Measurements from ENCODE around the gene CYP51A1. TPM values are rescaled to one million over a fixed set of nuclear protein-coding genes. Genes with fewer than 3 reads are reported as not detected.
"Not testable (repeated sequence)": the region's sequence is repeated elsewhere in the genome, so short reads cannot be mapped to it uniquely, and the experiment has no call there.

The CYP51A1 gene
- total and polyA plus RNA-seq, 4 experiments from 2014 or later = 12.9 to 15.2 (median 14.2) TPM

DNA sequence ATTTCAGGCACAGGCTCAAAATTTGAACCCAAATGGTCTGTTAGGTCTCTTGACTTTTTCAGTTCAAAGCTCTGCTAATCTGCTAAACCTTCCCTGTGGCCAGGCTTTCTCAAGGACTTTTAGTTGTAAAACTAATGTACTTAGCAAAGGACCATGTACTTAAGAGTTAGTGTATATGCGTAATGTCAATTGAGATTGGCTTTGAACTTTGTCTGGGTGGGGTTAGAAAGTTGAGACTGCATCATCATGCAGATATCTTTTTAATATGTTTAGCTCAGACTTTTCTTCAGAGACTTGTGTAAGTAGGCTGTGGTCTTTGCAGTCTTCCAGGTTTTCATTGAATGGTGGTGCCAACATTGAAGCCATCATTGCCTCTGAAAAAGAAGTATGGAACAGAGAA, 33.7 kb downstream of the CYP51A1 start:
- Histone ChIP-seq H3K4me3 (ENCODE audit: low read length in 2 of 2) (no peak overlapping the region), H3K4me1 (ENCODE audit: insufficient read depth, low read length) (no peaks in the 10 kb centered on the region), H3K9me3 (ENCODE audit: control insufficient read depth in 1 of 2, low read length in 2 of 2) (no peaks in the 10 kb centered on the region), H3K27ac (ENCODE audit: low read depth, low read length) (no peak overlapping the region), H3K36me3 (ENCODE audit: insufficient read depth, low read length) (peaks cover 57% of the 10 kb centered on the region), H3K27me3 (ENCODE audit: insufficient read depth, low read length) (no peaks in the 10 kb centered on the region)
- POLR2A ChIA-PET (ENCODE audit: partially characterized antibody) = no interaction called here
- peaks cover 51 to 71% of the 10 kb centered on the region in 2 donors for H3K36me3 Mint-ChIP-seq
- no peaks in the 10 kb centered on the region for H3K27me3 Mint-ChIP-seq
- H3K27ac Mint-ChIP-seq = peak overlapping the region in 1 of 7 donors; percentile 22
- H3K9me3 Mint-ChIP-seq = no peaks in the 10 kb centered on the region
- intact Hi-C loops (cut with micrococcal nuclease) = no loop called here
- H3K4me1 Mint-ChIP-seq = no peaks in the 10 kb centered on the region
- CTCF ChIA-PET (ENCODE audit: partially characterized antibody) = interaction anchor here (0.6 kb wide), 1 partner anchor 344 kb away, joined by 3 read pairs; no protein-coding TSS in a partner anchor
- no peak for DNase-seq
- H3K4me3 Mint-ChIP-seq = no peak overlapping the region

DNA sequence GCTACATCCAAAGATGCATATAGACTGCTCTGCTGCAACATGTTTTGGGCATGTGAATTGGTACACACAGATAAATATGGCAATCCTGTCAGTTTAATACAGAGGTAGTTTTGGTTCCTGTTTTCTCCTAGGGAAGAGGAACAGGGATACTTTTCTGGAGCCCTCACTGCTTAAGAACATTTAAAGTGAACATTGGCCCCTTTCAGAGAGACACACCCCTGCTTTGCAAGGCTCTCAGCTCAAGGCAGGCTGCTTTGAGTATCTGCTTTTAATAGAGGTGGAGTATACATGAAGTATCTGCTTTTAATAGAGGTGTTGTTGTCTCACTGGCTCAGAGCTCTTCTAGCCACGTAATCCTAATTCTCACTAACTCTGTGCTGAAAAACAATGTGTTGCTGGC, 38.9 kb downstream of the CYP51A1 start:
- Histone ChIP-seq H3K4me1 (ENCODE audit: insufficient read depth, low read length) (no peaks in the 10 kb centered on the region), H3K36me3 (ENCODE audit: insufficient read depth, low read length) (peaks cover 41% of the 10 kb centered on the region), H3K9me3 (ENCODE audit: control insufficient read depth in 1 of 2, low read length in 2 of 2) (no peaks in the 10 kb centered on the region), H3K4me3 (ENCODE audit: low read length in 2 of 2) (no peak overlapping the region), H3K27ac (ENCODE audit: low read depth, low read length) (no peak overlapping the region), H3K27me3 (ENCODE audit: insufficient read depth, low read length) (no peaks in the 10 kb centered on the region)
- Mint-ChIP-seq H3K4me1 (peaks cover 0 to 1% (median 0%) of the 10 kb centered on the region in 4 donors), H3K27ac (peak overlapping the region in 2 of 7 donors; percentile 30 to 46), H3K36me3 (peaks cover 48 to 64% of the 10 kb centered on the region in 2 donors), H3K9me3 (no peaks in the 10 kb centered on the region), H3K4me3 (no peak overlapping the region), H3K27me3 (no peaks in the 10 kb centered on the region)
- ChIA-PET POLR2A (ENCODE audit: partially characterized antibody) (no interaction called here), CTCF (ENCODE audit: partially characterized antibody) (no interaction called here)
- intact Hi-C loops (cut with micrococcal nuclease) = no loop called here
- DNase-seq = no peak

DNA sequence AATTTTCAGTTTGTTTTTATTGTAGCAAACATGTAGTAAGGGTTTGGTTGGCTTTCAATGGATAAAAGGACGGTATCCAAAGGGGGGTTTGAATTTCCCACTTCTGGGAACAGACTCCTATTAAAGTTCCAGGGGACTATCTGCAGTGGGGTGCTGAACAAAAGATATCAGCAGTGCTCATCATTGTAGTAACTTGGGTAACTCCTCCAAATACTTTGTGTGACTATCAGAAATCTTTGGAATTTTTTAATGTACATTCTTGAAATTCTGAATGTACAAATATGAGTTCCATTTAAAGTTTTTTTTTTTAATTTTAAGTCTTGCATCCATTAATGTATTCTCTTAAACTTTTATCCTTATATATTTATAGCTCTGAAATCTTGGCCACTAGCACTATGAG, 42.1 kb downstream of the CYP51A1 start:
- H3K36me3 ChIP-seq (ENCODE audit: insufficient read depth, low read length) = peaks cover 15% of the 10 kb centered on the region
- no peak for DNase-seq
- peaks cover 49 to 56% of the 10 kb centered on the region in 2 donors for H3K36me3 Mint-ChIP-seq
- no peak overlapping the region for H3K27ac Mint-ChIP-seq
- CTCF ChIA-PET (ENCODE audit: partially characterized antibody) = no interaction called here
- H3K4me1 Mint-ChIP-seq = peaks cover 0 to 1% (median 0%) of the 10 kb centered on the region in 4 donors
- H3K4me1 ChIP-seq (ENCODE audit: insufficient read depth, low read length) = no peaks in the 10 kb centered on the region
- H3K9me3 Mint-ChIP-seq = peaks cover 0 to 2% (median 0%) of the 10 kb centered on the region in 8 donors
- intact Hi-C loops (cut with micrococcal nuclease) = no loop called here
- no peaks in the 10 kb centered on the region for H3K27me3 Mint-ChIP-seq
- H3K4me3 Mint-ChIP-seq = no peak overlapping the region
- POLR2A ChIA-PET (ENCODE audit: partially characterized antibody) = no interaction called here
- no peak overlapping the region for H3K4me3 ChIP-seq (ENCODE audit: low read length in 2 of 2)
- no peaks in the 10 kb centered on the region for H3K9me3 ChIP-seq (ENCODE audit: control insufficient read depth in 1 of 2, low read length in 2 of 2)
- H3K27me3 ChIP-seq (ENCODE audit: insufficient read depth, low read length) = no peaks in the 10 kb centered on the region
- no peak overlapping the region for H3K27ac ChIP-seq (ENCODE audit: low read depth, low read length)

DNA sequence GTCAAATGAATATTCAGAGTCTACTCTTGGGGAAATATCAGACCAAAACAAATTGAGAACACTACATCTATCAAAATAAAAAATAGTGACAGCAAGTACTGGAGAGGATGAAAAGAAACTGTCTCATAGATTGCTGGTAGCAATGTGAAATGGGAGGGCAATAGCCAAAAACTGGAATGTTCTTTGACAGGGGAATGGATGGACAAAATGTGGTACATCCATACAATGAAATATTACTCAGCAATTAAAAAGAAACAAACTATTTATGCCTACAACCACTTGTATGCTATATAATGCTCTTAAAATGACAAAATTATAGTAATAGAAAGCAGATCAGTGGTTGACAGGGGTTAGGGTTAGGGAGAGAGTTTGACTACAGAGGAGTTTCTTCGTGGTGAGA, 46.0 kb downstream of the CYP51A1 start:
- intact Hi-C loops (cut with micrococcal nuclease) = no loop called here
- Mint-ChIP-seq H3K27me3 (no peaks in the 10 kb centered on the region), H3K9me3 (peaks cover 0 to 2% (median 0%) of the 10 kb centered on the region in 8 donors), H3K4me1 (no peaks in the 10 kb centered on the region), H3K4me3 (peak overlapping the region in 1 of 8 donors; percentile 54), H3K36me3 (peaks cover 62 to 64% of the 10 kb centered on the region in 2 donors), H3K27ac (peak overlapping the region in 2 of 7 donors; percentile 32 to 73)
- no peak overlapping the region for H3K27ac ChIP-seq (ENCODE audit: low read depth, low read length)
- H3K4me1 ChIP-seq (ENCODE audit: insufficient read depth, low read length) = no peaks in the 10 kb centered on the region
- H3K36me3 ChIP-seq (ENCODE audit: insufficient read depth, low read length) = peaks cover 18% of the 10 kb centered on the region
- ChIA-PET CTCF (ENCODE audit: partially characterized antibody) (no interaction called here), POLR2A (ENCODE audit: partially characterized antibody) (no interaction called here)
- no peaks in the 10 kb centered on the region for H3K9me3 ChIP-seq (ENCODE audit: control insufficient read depth in 1 of 2, low read length in 2 of 2)
- DNase-seq = no peak
- no peaks in the 10 kb centered on the region for H3K27me3 ChIP-seq (ENCODE audit: insufficient read depth, low read length)
- no peak overlapping the region for H3K4me3 ChIP-seq (ENCODE audit: low read length in 2 of 2)

DNA sequence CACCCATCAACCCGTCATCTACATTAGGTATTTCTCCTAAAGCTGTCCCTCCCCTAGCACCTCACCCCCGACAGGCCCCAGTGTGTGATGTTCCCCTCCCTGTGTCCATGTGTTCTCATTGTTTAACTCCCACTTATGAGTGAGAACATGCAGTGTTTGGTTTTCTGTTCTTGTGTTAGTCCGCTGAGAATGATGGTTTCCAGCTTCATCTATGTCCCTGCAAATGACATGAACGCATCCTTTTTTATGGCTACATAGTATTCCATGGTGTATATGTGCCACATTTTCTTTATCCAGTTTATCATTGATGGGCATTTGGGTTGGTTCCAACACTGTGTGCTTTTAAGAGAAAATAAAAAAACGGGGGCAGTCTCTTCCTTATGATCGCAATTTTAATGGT, 50.4 kb downstream of the CYP51A1 start:
- H3K4me1 Mint-ChIP-seq; DNase-seq; intact Hi-C loops (cut with micrococcal nuclease); H3K4me1 ChIP-seq (ENCODE audit: insufficient read depth, low read length); CTCF ChIA-PET (ENCODE audit: partially characterized antibody); H3K9me3 Mint-ChIP-seq; H3K27me3 ChIP-seq (ENCODE audit: insufficient read depth, low read length); H3K4me3 Mint-ChIP-seq; H3K27me3 Mint-ChIP-seq; H3K27ac Mint-ChIP-seq; H3K27ac ChIP-seq (ENCODE audit: low read depth, low read length); H3K9me3 ChIP-seq (ENCODE audit: control insufficient read depth in 1 of 2, low read length in 2 of 2); H3K4me3 ChIP-seq (ENCODE audit: low read length in 2 of 2): not testable (repeated sequence)
- H3K36me3 Mint-ChIP-seq = peaks cover 62 to 65% of the 10 kb centered on the region in 2 donors
- peaks cover 30% of the 10 kb centered on the region for H3K36me3 ChIP-seq (ENCODE audit: insufficient read depth, low read length)
- POLR2A ChIA-PET (ENCODE audit: partially characterized antibody) = interaction anchor here (0.6 kb wide), 1 partner anchor 141 kb away, joined by 5 read pairs; no protein-coding TSS in a partner anchor

DNA sequence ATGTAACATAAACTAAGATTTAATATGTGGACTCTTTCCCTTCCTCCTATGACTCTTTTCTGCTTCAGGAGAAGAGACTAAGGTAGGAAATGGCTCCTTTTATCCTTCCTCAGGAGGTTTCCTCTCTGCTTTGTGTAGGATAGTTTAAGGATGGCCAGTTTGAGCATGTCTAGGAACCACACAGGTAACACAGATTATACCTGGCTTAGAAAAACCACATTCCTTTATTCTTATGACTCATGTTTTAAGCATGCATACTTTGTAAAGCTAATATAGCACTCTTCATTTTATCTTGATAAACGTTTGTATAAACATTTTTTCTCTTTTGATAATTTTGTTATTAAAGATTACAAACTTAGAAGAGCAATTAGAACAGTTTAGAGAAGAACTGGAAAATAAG, 57.8 kb downstream of the CYP51A1 start:
- Mint-ChIP-seq H3K4me3 (no peak overlapping the region), H3K9me3 (no peaks in the 10 kb centered on the region), H3K4me1 (peaks cover 0 to 7% (median 2%) of the 10 kb centered on the region in 4 donors), H3K27ac (no peak overlapping the region), H3K36me3 (peaks cover 54% of the 10 kb centered on the region in 2 donors), H3K27me3 (no peaks in the 10 kb centered on the region)
- Histone ChIP-seq H3K4me1 (ENCODE audit: insufficient read depth, low read length) (no peaks in the 10 kb centered on the region), H3K36me3 (ENCODE audit: insufficient read depth, low read length) (peaks cover 12% of the 10 kb centered on the region), H3K4me3 (ENCODE audit: low read length in 2 of 2) (no peak overlapping the region), H3K27ac (ENCODE audit: low read depth, low read length) (no peak overlapping the region), H3K9me3 (ENCODE audit: control insufficient read depth in 1 of 2, low read length in 2 of 2) (no peaks in the 10 kb centered on the region), H3K27me3 (ENCODE audit: insufficient read depth, low read length) (no peaks in the 10 kb centered on the region)
- intact Hi-C loops (cut with micrococcal nuclease) = no loop called here
- POLR2A ChIA-PET (ENCODE audit: partially characterized antibody) = no interaction called here
- DNase-seq = no peak
- CTCF ChIA-PET (ENCODE audit: partially characterized antibody) = no interaction called here

DNA sequence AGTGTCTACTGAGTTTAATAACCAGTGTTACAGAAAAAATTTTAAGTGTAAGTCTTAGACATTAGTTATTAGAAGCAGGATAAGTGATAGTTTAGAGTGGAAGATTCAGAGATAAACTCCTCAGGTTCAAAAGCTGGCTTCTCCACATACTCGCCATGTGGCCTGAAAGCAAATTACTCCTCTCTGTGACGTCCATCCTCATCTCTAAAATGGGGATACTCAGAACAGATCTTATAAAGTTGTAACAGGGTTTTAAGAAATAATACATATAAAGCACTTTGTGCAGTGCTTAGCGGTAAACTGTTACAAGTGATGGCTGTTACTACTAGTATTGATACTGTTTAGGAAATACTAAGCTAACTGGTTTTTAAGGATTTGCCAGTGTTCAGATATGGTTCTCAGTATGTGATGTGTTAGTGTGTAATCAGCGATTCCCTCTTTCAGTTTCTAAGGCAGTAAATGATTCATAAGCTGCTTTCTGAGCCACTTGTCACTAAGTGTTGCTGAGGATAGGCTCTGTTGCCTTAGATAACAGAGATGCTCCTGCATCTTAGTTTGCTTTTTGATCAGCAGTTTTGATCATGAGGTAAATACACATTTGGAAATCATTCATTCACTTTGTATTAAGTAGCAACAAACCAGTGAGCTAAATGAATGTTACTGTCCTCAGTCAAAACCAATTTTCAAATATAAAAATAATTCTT, 58.7 kb downstream of the CYP51A1 start:
- intact Hi-C loops (cut with micrococcal nuclease) = no loop called here
- H3K4me3 Mint-ChIP-seq = no peak overlapping the region
- no peak overlapping the region for H3K4me3 ChIP-seq (ENCODE audit: low read length in 2 of 2)
- H3K4me1 Mint-ChIP-seq = peaks cover 0 to 7% (median 2%) of the 10 kb centered on the region in 4 donors
- no peak overlapping the region for H3K27ac ChIP-seq (ENCODE audit: low read depth, low read length)
- no peaks in the 10 kb centered on the region for H3K9me3 Mint-ChIP-seq
- H3K27me3 Mint-ChIP-seq = no peaks in the 10 kb centered on the region
- H3K36me3 ChIP-seq (ENCODE audit: insufficient read depth, low read length) = peaks cover 12% of the 10 kb centered on the region
- H3K27me3 ChIP-seq (ENCODE audit: insufficient read depth, low read length) = no peaks in the 10 kb centered on the region
- no peak for DNase-seq
- POLR2A ChIA-PET (ENCODE audit: partially characterized antibody) = no interaction called here
- H3K27ac Mint-ChIP-seq = peak overlapping the region in 1 of 7 donors; percentile 25
- no peaks in the 10 kb centered on the region for H3K4me1 ChIP-seq (ENCODE audit: insufficient read depth, low read length)
- H3K36me3 Mint-ChIP-seq = peaks cover 56 to 58% of the 10 kb centered on the region in 2 donors
- no peaks in the 10 kb centered on the region for H3K9me3 ChIP-seq (ENCODE audit: control insufficient read depth in 1 of 2, low read length in 2 of 2)
- CTCF ChIA-PET (ENCODE audit: partially characterized antibody) = no interaction called here
